Activated CD8-positive, alpha-beta memory T cell treated with anti-CD3 and anti-CD28 coated beads for 24 hours (primary cell): ENCODE measurements around the gene HIP1.
"Not testable (repeated sequence)": the region's sequence is repeated elsewhere in the genome, so short reads cannot be mapped to it uniquely, and the experiment has no call there.

ENCODE experiments used
- DNase-seq: peaks from one replicate; pipeline ENCODE4 v3.0.0-alpha.2; 2020

The HIP1 gene

GRCh38 chr7:75608451-75609122 is 130.2 kb downstream of the HIP1 start:
- no peak for DNase-seq

GRCh38 chr7:75604408-75604807 is 134.3 kb downstream of the HIP1 start:
- DNase-seq, result no peak

GRCh38 chr7:75602831-75603230 is 135.9 kb downstream of the HIP1 start:
- DNase-seq, result not testable (repeated sequence)

- no peak for DNase-seq
These were observed 137.2 kb downstream of the HIP1 start for GRCh38 chr7:75601539-75601938.

- not testable (repeated sequence) for DNase-seq
These were observed 138.0 kb downstream of the HIP1 start for GRCh38 chr7:75600748-75601147.

- DNase-seq, result no peak
These were observed 139.4 kb downstream of the HIP1 start for GRCh38 chr7:75599244-75599781.

GRCh38 chr7:75596727-75597614 is 141.8 kb downstream of the HIP1 start:
- DNase-seq, result no peak

GRCh38 chr7:75595766-75596165 is 143.0 kb downstream of the HIP1 start:
- no peak for DNase-seq

GRCh38 chr7:75593500-75594184 is 145.1 kb downstream of the HIP1 start:
- not testable (repeated sequence) for DNase-seq

GRCh38 chr7:75591467-75592255 is 147.1 kb downstream of the HIP1 start:
- no peak for DNase-seq

- no peak for DNase-seq
These were observed 148.3 kb downstream of the HIP1 start for GRCh38 chr7:75590373-75591005.

- DNase-seq, result no peak
These were observed 154.4 kb downstream of the HIP1 start for GRCh38 chr7:75584354-75584753.

GRCh38 chr7:75583255-75583654 is 155.5 kb downstream of the HIP1 start:
- no peak for DNase-seq

- no peak for DNase-seq
These were observed 158.8 kb downstream of the HIP1 start for GRCh38 chr7:75579899-75580298.

GRCh38 chr7:75578081-75578480 is 160.7 kb downstream of the HIP1 start:
- DNase-seq, result no peak

- no peak for DNase-seq
These were observed 163.1 kb downstream of the HIP1 start for GRCh38 chr7:75575488-75576121.

GRCh38 chr7:75573477-75574019 is 165.2 kb downstream of the HIP1 start:
- no peak for DNase-seq

- DNase-seq, result no peak
These were observed 165.9 kb downstream of the HIP1 start for GRCh38 chr7:75572814-75573213.

- no peak for DNase-seq
These were observed 166.3 kb downstream of the HIP1 start for GRCh38 chr7:75572396-75572795.

- DNase-seq, result no peak
These were observed 167.5 kb downstream of the HIP1 start for GRCh38 chr7:75571209-75571608.

- not testable (repeated sequence) for DNase-seq
These were observed 169.0 kb downstream of the HIP1 start for GRCh38 chr7:75569629-75570282.
